Karpas-422 (cell line): ENCODE data around the gene THAP12. TPM values are rescaled to one million over a fixed set of nuclear protein-coding genes. Genes with fewer than 3 reads are reported as not detected.
"Not testable (repeated sequence)": the region's sequence is repeated elsewhere in the genome, so short reads cannot be mapped to it uniquely, and the experiment has no call there.

ENCODE experiments used
- DNase-seq: peaks from one replicate; pipeline ENCODE4 v3.0.0-alpha.2; 2015
- H2AFZ ChIP-seq: fragments of 200-600 bp; sonication (generic); 2 replicates; pipeline ENCODE4 v1.6.1; 2014; ENCODE audit warnings: antibody characterized with exemption, low read length, mixed read lengths
- H3K27ac ChIP-seq: fragments of 200-600 bp; sonication (generic); 2 replicates; pipeline ENCODE4 v1.5.1; 2014; ENCODE audit warnings: mild to moderate bottlenecking, low read length, moderate library complexity
- H3K27me3 ChIP-seq: fragments of 200-600 bp; sonication (generic); 2 replicates; pipeline ENCODE4 v1.6.1; 2014; ENCODE audit warnings: low read length, mixed read lengths
- H3K36me3 ChIP-seq: fragments of 200-600 bp; sonication (generic); 2 replicates; pipeline ENCODE4 v1.6.1; 2014; ENCODE audit warnings: low read length, mixed read lengths; ENCODE audit not compliant: insufficient read depth
- H3K4me1 ChIP-seq: fragments of 200-600 bp; sonication (generic); 2 replicates; pipeline ENCODE4 v1.6.1; 2014; ENCODE audit warnings: mild to moderate bottlenecking, low read length, mixed read lengths
- H3K4me2 ChIP-seq: fragments of 200-600 bp; sonication (generic); 2 replicates; pipeline ENCODE4 v1.6.1; 2014; ENCODE audit warnings: low read length, low read depth, mild to moderate bottlenecking; ENCODE audit not compliant: poor library complexity, severe bottlenecking
- H3K4me3 ChIP-seq: fragments of 200-600 bp; sonication (generic); 2 replicates; pipeline ENCODE4 v1.5.1; 2014; ENCODE audit warnings: mild to moderate bottlenecking, antibody characterized with exemption, low read length, mixed read lengths
- H3K79me2 ChIP-seq: fragments of 200-600 bp; sonication (generic); 2 replicates; pipeline ENCODE4 v1.6.1; 2014; ENCODE audit warnings: mild to moderate bottlenecking, low read length, mixed read lengths
- H3K9ac ChIP-seq: fragments of 200-600 bp; sonication (generic); 2 replicates; pipeline ENCODE4 v1.6.0; 2014; ENCODE audit warnings: low read length
- H3K9me2 ChIP-seq: fragments of 200-600 bp; sonication (generic), shearing (Covaris generic); replicated peaks from 2 replicates; pipeline ENCODE4 v1.6.0; 2014; ENCODE audit warnings: mild to moderate bottlenecking, low read length, moderate library complexity; ENCODE audit not compliant: insufficient read depth
- H3K9me3 ChIP-seq: fragments of 300-700, 200-600 bp; sonication (generic); 2 replicates; pipeline ENCODE4 v1.6.1; 2014; ENCODE audit warnings: low read length, mixed read lengths
- H4K20me1 ChIP-seq: fragments of 200-600 bp; sonication (generic); 2 replicates; pipeline ENCODE4 v1.6.1; 2014; ENCODE audit warnings: mild to moderate bottlenecking, antibody characterized with exemption, low read length, low read depth; ENCODE audit not compliant: insufficient read depth
- total RNA-seq: library from RNA; depleted of rRNA; stranded (reverse); fragments of >200 nt; shearing (Covaris generic); gene quantifications from 2 replicates; pipeline ENCODE4 v1.2.3, GENCODE V29; 2014; ENCODE audit warnings: low replicate concordance

THAP12 gene
- total RNA-seq, 1 experiment from 2014 or later = 126 TPM

DNA sequence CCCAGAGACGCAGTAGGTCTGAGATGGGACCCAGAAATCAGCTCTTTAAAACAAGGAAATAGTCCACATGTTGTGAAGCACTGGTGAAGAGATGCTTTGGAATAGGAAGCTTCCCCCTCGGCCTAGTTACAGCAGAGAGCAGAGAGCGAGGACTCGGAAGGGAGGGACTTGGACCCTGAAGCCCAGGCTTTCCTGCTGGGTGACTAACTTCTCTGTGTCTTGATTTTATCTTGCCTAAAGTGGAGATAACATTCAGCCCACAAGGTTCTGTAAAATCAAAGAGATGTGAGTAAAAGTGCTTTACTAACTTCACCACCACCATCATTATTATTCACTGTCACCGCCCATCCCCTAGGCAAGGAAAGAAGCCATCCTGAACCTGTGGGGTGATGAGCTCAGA, 58.4 kb downstream of the THAP12 start:
- DNase-seq = no peak

DNA sequence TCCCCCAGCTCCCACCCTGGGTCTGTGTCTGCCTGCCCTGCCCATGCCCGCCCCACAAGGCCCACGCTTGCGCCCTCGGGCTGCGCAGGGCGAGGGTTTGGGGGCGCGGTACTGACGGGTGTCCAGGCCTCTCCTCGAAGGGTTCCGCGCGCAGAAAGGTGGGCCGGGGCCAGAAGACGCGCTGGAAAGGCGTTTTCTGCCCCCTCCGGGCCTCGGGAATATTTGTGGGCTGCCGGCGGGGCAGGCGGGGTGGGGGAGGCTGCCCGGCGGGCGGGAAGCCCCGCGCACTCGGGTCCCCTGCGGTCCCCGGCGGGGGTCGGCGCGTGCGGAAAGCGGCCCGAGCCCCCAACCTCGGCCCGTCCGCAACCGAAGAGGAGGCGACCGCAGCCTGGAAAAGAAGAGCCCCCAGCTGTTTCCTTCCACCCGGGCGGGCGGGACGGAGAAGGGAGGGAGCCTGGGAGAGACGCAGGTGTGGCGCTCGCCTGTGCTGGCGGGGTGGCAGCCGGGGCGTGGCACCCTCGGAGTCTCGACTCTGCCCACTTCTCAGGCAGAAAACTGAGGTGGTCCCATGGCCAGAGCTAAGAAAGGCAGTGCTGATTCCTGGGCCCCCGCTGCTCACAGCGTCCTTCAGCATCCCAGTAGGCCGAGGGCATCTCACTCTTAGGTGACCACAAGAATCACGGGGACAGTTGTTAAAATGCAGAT, 59.0 kb downstream of the THAP12 start:
- H4K20me1 ChIP-seq = no peaks in the 10 kb centered on the region
- no peaks in the 10 kb centered on the region for H3K79me2 ChIP-seq
- no peaks in the 10 kb centered on the region for H3K4me1 ChIP-seq
- no peaks in the 10 kb centered on the region for H3K9me2 ChIP-seq
- H3K27ac ChIP-seq = no peak overlapping the region
- no peak overlapping the region for H3K4me3 ChIP-seq
- no peak overlapping the region for H3K9ac ChIP-seq
- no peaks in the 10 kb centered on the region for H3K9me3 ChIP-seq
- no peak for DNase-seq
- H3K36me3 ChIP-seq = no peaks in the 10 kb centered on the region
- no peak overlapping the region for H3K4me2 ChIP-seq
- H2AFZ ChIP-seq = no peak overlapping the region
- H3K27me3 ChIP-seq = no peaks in the 10 kb centered on the region

More for the DNA sequence above, 58.4 kb downstream of the THAP12 start:
- H3K9ac ChIP-seq = no peak overlapping the region
- H3K79me2 ChIP-seq = no peaks in the 10 kb centered on the region
- no peaks in the 10 kb centered on the region for H3K9me3 ChIP-seq
- H3K4me1 ChIP-seq = no peaks in the 10 kb centered on the region
- no peak overlapping the region for H3K27ac ChIP-seq
- no peaks in the 10 kb centered on the region for H4K20me1 ChIP-seq
- H2AFZ ChIP-seq = no peak overlapping the region
- H3K27me3 ChIP-seq = no peaks in the 10 kb centered on the region
- H3K4me2 ChIP-seq = no peak overlapping the region
- H3K9me2 ChIP-seq = no peaks in the 10 kb centered on the region
- no peak overlapping the region for H3K4me3 ChIP-seq
- H3K36me3 ChIP-seq = no peaks in the 10 kb centered on the region

DNA sequence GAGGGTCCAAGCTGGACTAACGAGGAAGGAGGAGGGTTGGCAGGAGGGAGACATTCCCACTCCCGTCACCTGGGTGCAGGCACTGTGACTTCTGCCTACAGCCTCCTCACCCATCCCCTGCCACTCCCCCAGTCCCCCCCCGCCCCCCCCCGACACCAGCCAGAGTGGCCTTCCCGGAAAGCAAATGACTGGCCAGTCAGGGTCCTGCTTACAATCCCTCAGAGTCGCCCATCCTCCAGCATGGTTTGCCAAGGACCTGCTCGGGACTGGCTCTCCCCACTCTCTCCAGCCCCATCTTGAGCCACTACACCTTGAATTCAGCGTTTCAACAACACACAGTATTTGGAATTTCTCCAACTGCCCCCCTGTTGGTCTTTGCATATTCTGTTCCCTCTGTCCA, 59.6 kb downstream of the THAP12 start:
- no peak overlapping the region for H3K4me3 ChIP-seq
- no peak for DNase-seq
- H3K27ac ChIP-seq = no peak overlapping the region
- H4K20me1 ChIP-seq = no peaks in the 10 kb centered on the region
- no peaks in the 10 kb centered on the region for H3K9me3 ChIP-seq
- no peak overlapping the region for H2AFZ ChIP-seq
- H3K4me2 ChIP-seq = no peak overlapping the region
- no peaks in the 10 kb centered on the region for H3K36me3 ChIP-seq
- H3K79me2 ChIP-seq = no peaks in the 10 kb centered on the region
- no peak overlapping the region for H3K9ac ChIP-seq
- no peaks in the 10 kb centered on the region for H3K4me1 ChIP-seq
- H3K9me2 ChIP-seq = no peaks in the 10 kb centered on the region
- H3K27me3 ChIP-seq = no peaks in the 10 kb centered on the region

GRCh38 chr11:76320929-76321328, 60.0 kb downstream of the THAP12 start:
- no peaks in the 10 kb centered on the region for H3K9me3 ChIP-seq
- H3K9ac ChIP-seq = no peak overlapping the region
- H3K9me2 ChIP-seq = no peaks in the 10 kb centered on the region
- H3K4me3 ChIP-seq = no peak overlapping the region
- H3K36me3 ChIP-seq = no peaks in the 10 kb centered on the region
- H2AFZ ChIP-seq = no peak overlapping the region
- H3K4me1 ChIP-seq = no peaks in the 10 kb centered on the region
- DNase-seq = no peak
- no peak overlapping the region for H3K4me2 ChIP-seq
- H4K20me1 ChIP-seq = no peaks in the 10 kb centered on the region
- H3K79me2 ChIP-seq = no peaks in the 10 kb centered on the region
- no peak overlapping the region for H3K27ac ChIP-seq
- H3K27me3 ChIP-seq = no peaks in the 10 kb centered on the region

GRCh38 chr11:76319798-76320197, 61.1 kb downstream of the THAP12 start:
- H4K20me1 ChIP-seq, H3K9me3 ChIP-seq, H3K36me3 ChIP-seq, H2AFZ ChIP-seq, H3K9ac ChIP-seq, H3K4me3 ChIP-seq, H3K4me1 ChIP-seq, H3K27me3 ChIP-seq, H3K79me2 ChIP-seq, DNase-seq, H3K9me2 ChIP-seq, H3K4me2 ChIP-seq, H3K27ac ChIP-seq: not testable (repeated sequence)

GRCh38 chr11:76318744-76319384, 62.1 kb downstream of the THAP12 start:
- no peaks in the 10 kb centered on the region for H3K36me3 ChIP-seq
- no peaks in the 10 kb centered on the region for H4K20me1 ChIP-seq
- no peaks in the 10 kb centered on the region for H3K9me3 ChIP-seq
- no peaks in the 10 kb centered on the region for H3K4me1 ChIP-seq
- H3K9ac ChIP-seq = no peak overlapping the region
- H3K9me2 ChIP-seq = no peaks in the 10 kb centered on the region
- H3K27ac ChIP-seq = no peak overlapping the region
- no peak overlapping the region for H3K4me2 ChIP-seq
- H3K4me3 ChIP-seq = no peak overlapping the region
- DNase-seq = peak; percentile 93
- H3K79me2 ChIP-seq = no peaks in the 10 kb centered on the region
- no peaks in the 10 kb centered on the region for H3K27me3 ChIP-seq
- no peak overlapping the region for H2AFZ ChIP-seq

- Histone ChIP-seq H3K79me2 (no peaks in the 10 kb centered on the region), H3K9me3 (no peaks in the 10 kb centered on the region), H2AFZ (no peak overlapping the region), H3K4me2 (no peak overlapping the region), H3K9ac (no peak overlapping the region), H3K4me1 (no peaks in the 10 kb centered on the region), H3K9me2 (no peaks in the 10 kb centered on the region), H3K36me3 (no peaks in the 10 kb centered on the region), H3K27ac (no peak overlapping the region), H3K27me3 (0 out of 2 replicates have a peak, but pooled peaks cover 3% of the 10 kb centered on the region), H4K20me1 (no peaks in the 10 kb centered on the region), H3K4me3 (no peak overlapping the region)
- DNase-seq = no peak
These were observed 63.6 kb downstream of the THAP12 start for GRCh38 chr11:76317296-76317695.

- no peaks in the 10 kb centered on the region for H4K20me1 ChIP-seq
- no peak overlapping the region for H2AFZ ChIP-seq
- H3K27me3 ChIP-seq = 0 out of 2 replicates have a peak, but pooled peaks cover 3% of the 10 kb centered on the region
- no peak overlapping the region for H3K27ac ChIP-seq
- H3K4me2 ChIP-seq = no peak overlapping the region
- H3K9me3 ChIP-seq = no peaks in the 10 kb centered on the region
- no peak overlapping the region for H3K9ac ChIP-seq
- DNase-seq = no peak
- H3K4me1 ChIP-seq = no peaks in the 10 kb centered on the region
- no peaks in the 10 kb centered on the region for H3K36me3 ChIP-seq
- no peak overlapping the region for H3K4me3 ChIP-seq
- no peaks in the 10 kb centered on the region for H3K79me2 ChIP-seq
- H3K9me2 ChIP-seq = no peaks in the 10 kb centered on the region
These were observed 64.2 kb downstream of the THAP12 start for GRCh38 chr11:76316726-76317125.
